Measurements from ENCODE around the gene FMNL1.

The FMNL1 gene

GRCh38 chr17:45260204-45260783, 38.6 kb downstream of the FMNL1 start:
- DNase-seq = no peak

GRCh38 chr17:45261577-45262515, 40.2 kb downstream of the FMNL1 start, which contains the start of gene SPATA32:
Gene SPATA32, minus strand, starts transcription at chr17:45262094. Its CDS starts 78 bp downstream, at chr17:45262016.
- DNase-seq = no peak

GRCh38 chr17:45262516-45263476, 41.1 kb downstream of the FMNL1 start:
- DNase-seq = no peak

DNA sequence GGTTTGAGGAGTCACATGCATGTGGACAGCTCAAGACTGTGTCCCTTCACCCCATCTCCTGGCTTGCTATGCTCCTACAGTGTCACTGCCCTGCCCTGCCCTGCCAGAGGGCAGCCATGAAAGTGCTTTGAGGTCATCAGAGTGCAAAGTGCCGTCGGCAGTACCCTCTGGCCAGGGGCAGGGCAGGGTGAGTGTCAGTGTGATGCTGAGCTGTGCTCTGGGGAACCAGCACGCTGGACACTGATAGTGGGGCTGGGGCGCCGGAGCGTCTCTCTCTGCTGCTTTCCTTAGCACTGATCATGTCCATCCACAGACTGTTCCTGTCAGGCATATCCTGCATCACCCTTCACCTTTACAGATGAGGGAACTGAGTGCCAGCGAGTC, 41.8 kb downstream of the FMNL1 start:
- DNase-seq = no peak

DNA sequence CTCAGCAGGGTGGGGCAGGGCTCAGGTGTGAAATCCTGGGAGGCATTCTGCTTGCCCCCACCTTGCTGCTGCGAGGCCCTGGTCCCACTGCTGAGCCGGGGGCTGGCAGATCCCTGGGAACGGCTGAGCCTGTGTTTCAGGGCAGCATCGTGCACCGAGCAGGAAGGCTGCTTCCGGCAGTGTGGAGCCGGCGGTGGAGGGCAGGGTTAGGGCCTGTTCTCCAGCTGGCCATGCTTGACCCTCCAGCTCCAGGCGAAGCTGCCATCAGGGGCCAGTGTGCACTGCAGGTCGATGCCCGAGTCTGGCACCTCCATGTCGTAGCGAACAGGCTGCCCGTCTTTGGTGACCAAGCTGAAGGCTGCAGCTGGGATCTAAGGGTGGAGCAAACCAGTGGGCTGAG, 42.7 kb downstream of the FMNL1 start:
- DNase-seq = no peak

GRCh38 chr17:45264988-45265387, 43.3 kb downstream of the FMNL1 start:
- DNase-seq = no peak

GRCh38 chr17:45265821-45266220, 44.1 kb downstream of the FMNL1 start:
- DNase-seq = no peak

DNA sequence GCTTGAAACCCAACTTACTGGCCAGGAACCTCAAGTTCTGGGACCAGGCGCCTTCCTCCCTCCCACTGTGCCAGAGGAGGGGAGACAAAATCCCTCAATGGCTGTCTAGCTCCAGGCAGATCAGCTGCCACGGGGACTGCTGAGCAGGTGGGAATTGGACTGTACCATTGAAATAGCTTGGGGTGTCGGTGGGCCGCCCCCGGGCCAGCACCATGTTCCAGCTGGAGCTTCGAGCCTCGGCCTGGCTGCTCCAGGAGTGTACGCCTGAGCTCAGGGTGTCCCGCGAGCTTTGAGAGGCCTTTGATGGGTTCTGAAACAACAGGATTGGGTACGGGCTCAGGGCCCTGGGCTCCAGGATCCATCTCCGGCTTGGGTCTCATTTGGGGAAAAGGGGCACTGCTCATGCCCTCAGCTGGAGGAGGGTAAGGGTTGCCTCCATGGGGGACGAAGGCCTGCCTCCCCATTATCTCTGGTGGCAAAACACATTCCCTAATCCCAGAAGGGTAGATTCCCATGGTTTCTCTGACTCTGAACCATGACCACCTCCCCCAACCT, 44.8 kb downstream of the FMNL1 start:
- DNase-seq = no peak

- DNase-seq = no peak
These were observed 45.9 kb downstream of the FMNL1 start for GRCh38 chr17:45267436-45268055.

DNA sequence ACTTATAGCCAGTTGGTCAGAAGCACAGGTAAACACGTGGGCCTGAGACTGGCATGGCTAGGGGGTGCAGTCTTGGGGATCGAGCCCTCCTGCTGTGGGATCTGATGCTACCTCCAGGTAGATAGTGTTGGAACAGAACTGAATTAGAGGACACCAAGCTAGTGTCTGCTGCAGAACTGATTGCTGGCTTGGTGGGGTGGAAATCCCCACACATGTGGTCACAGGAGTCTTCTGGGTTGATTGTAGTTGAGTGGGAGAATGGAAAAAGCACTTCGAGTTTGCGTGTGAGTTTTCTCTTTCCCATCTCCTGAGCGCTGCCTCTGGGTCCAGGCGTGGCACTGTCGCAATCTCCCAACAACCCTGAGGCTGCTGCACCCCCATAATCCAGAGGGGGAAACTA, 48.2 kb downstream of the FMNL1 start:
- DNase-seq = no peak

DNA sequence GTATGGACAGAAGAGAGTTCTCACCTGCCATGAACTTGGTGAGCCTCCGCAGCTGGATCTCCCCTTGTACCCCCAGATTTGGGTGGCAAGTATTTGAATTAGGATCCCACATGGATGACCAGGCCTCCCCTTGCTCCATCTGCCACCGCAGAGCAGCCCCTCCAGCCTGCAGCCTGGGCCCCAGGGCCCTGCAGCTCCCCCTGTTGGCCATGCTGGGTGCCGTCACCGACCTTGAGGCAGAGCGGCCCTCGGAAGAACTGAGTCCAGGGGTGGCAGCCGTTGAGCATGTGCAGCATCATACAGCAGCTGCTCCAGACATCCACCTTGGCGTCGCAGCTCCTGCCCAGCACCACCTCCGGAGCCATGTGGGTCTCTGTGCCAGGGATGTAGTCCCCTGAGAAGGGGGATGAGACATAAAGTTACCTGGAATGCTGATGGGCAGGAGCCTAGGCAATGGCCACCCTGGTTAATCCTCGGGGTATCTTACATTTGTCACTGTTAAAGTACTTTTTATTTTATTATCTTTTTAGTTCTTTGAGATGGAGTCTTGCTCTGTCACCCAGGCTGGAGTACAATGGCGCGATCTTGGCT, 49.2 kb downstream of the FMNL1 start:
- DNase-seq = no peak

DNA sequence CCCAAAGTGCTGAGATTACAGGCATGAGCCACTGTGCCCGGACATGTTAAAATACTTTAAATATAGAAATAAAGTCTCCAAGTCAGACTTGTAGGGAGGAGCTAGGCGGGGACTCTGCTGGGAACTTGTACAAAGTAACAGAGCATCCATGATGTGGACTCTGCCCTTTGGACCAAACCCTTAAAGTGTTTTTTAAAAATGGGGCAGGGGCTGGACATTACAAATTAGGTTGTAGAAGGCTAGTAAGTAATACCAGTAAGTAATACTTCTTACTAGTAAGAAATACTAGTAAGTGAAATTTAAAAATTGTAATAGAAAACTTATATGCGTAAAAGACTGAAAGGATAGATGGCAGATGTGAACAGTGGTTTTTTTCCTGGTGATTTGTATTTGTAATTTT, 49.9 kb downstream of the FMNL1 start:
- DNase-seq = no peak

DNA sequence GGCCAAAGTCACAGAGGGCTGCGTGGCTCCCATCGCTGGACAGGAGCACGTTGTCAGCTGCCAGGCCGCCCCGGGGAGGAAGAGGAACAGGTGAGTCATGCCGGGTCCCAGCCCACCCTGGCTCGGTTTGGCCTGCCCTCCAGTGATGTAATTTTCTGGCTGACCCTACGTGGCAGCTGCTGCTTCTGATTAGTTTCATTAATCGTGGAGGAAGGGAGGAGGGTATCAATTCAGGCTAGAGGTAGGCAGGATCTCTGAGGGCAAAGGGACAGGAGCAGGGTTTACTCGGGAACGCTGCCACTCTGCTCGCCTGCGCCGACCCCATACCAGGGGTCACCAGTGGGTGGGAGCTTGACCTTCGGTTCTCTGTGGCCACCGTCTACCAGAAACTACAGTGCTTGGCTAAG, 51.9 kb downstream of the FMNL1 start:
- no peak for DNase-seq

DNA sequence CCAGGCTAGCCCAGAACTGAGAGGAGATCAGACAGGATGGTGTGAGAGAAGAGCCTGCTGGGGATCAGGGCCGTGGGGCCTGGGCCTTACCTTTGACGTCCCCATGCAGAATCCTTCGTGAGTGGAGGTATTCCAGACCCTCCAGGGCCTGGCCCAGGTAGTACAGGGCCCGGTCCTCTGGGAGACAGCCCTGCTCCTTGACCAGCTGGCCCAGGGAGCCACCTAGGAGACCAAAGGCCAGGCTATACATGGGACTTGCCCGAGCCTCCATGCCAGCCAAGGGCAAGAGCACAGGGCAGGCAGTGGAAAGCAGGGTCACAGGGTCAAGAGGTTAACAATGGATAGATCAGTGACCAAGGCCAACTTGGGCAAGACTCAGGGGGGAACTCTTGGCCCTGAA, 52.3 kb downstream of the FMNL1 start:
- no peak for DNase-seq

DNA sequence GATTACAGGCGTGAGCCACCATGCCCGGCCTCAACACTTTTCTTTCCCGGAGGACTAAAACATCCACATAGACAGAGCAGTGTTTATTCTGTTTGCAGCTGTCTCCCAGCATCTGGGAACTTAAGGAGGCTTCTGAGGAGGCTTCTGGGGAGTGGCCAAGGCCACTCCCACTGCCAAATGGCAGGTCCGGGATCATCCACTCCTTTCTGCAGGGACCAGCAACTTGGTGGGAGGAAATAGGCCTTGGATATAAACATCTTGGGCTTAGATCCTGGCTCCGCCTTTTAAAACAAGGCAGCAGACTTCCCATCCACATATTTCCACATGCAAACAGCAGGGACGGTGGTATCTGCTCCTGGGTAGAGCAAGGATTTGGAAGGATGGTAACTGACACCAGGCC, 54.3 kb downstream of the FMNL1 start:
- no peak for DNase-seq

- DNase-seq = peak; percentile 58
These were observed 55.6 kb downstream of the FMNL1 start for GRCh38 chr17:45277216-45277849.

DNA sequence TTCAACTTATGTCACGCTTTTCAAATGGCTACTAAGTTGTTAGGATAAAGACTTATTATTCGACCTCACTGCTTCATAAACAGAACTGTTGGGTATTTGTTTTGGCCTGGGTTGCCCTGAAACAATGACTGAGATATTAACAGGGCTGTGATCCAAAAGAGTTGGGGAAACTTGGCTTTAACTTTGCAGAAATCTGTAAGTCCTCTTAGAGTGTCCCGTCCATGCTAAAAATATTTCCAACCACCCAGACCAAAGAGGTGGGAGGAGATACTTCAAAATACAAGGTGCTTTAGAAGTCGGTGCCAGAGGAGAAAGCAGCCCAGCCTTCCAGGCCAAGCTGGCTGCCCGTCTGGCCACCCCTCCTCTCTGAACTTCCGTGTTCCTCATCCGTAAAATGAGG, 56.3 kb downstream of the FMNL1 start:
- DNase-seq = no peak

- no peak for DNase-seq
These were observed 58.2 kb downstream of the FMNL1 start for GRCh38 chr17:45279898-45280297.

DNA sequence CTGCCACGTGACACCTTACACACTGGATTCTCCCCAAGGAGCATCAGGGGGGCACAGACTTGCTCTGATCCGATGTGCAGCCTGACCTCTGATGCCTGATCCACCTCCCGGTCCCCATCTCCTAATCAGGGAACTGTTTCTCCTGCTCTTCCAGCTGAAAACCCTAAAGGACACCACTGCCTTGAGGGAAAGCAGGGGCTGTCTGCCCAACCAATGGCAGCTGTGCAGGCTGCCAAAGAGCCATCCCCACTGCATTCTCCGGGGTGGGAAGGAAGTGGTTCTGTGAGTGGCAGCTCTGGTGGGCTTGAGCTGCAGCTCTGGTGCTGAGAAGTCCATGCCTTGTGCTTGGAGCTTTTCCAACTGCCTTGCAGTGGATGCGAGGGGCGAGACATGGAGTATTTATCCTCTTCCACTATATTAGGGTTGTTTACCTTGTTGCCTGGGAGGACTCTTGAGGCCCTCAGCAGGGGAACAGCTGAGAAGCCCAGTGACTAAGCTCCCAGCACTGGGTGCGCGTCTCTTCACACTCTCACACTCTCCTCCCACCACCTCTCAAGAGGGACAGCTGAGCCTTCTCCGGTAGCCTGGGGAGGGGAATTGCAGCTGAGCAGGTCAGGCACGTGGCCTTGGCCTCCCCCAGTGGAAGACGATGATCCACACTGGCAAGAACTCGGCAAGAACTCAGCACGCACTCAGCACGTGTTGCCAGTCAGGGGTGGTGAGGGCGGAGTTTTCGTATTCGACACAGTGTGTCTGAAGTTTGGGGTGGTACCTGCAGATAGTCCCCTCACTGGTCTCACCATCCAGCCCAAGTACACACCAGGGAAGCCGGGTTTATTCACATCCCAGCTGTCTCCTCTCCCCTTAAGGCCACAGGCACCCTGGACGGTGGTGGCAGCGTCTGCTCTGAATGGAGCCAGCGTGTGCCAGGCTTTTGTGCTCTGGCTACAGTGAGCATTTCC, 61.3 kb downstream of the FMNL1 start:
- DNase-seq = no peak

DNA sequence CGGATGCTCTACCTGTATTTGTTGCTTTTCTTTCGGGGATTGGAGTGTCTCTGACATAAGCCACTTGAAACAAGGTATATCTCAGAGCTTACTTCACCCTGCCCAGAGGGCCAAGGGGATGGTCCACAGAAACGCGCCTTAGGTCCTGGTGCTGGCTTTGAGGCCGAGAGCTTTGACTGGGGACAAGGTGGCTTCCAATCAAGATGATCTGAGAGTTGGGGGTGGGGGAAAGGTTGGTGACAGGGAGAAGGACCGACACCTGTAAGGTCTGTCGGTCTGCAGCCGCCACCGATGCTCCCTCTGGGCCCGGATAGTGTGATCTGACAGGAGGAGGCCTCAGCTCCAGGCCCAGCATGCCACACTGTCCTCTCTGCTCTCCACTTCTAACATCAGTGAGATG, 62.0 kb downstream of the FMNL1 start:
- DNase-seq = no peak

Measured in DMS153 (cell line).